ENCODE data around the gene RAB31. TPM values are rescaled to one million over a fixed set of nuclear protein-coding genes. Genes with fewer than 3 reads are reported as not detected.

The RAB31 gene
- total and polyA plus RNA-seq, 2 of the 13 experiments (the other 11 are each of a cell fraction or from before 2014, with no cell fraction given) = 1.1 to 1.7 TPM

- TF ChIP-seq TOE1 (CRISPR knock-in tag; IDR thresholded peaks at IDR 0.05) = no peak
- TF ChIP-seq ZNF609 (CRISPR knock-in tag; IDR thresholded peaks at IDR 0.05; ENCODE audit: borderline replicate concordance) = no peak
- no peak for TF ChIP-seq HOXA9 (CRISPR knock-in tag; IDR thresholded peaks at IDR 0.05; ENCODE audit: borderline replicate concordance)
- TF ChIP-seq BHLHE40 (IDR thresholded peaks at IDR 0.05; ENCODE audit: low read length) = no peak
- no peak for TF ChIP-seq HNF4G (IDR thresholded peaks at IDR 0.05; ENCODE audit: borderline replicate concordance, low read depth, low read length)
- TF ChIP-seq HNF4G (CRISPR knock-in tag; IDR thresholded peaks at IDR 0.05; ENCODE audit: borderline replicate concordance, low read depth) = no peak
- TF ChIP-seq ZNF629 (CRISPR knock-in tag; conservative IDR thresholded peaks at IDR 0.05) = no peak
- no peak for TF ChIP-seq REL (CRISPR knock-in tag; conservative IDR thresholded peaks at IDR 0.05)
- no peak for TF ChIP-seq ZNF724P (CRISPR knock-in tag; IDR thresholded peaks at IDR 0.05; ENCODE audit: borderline replicate concordance)
- TF ChIP-seq ZNF879 (CRISPR knock-in tag; IDR thresholded peaks at IDR 0.05) = no peak
- TF ChIP-seq MEIS1 (CRISPR knock-in tag; IDR thresholded peaks at IDR 0.05; ENCODE audit: borderline replicate concordance) = no peak
- ChIA-PET POLR2A (no interaction called here), CTCF (ENCODE audit: low intra/inter-chr PET ratio, low total read pairs) (no interaction called here)
- H2AFZ ChIP-seq (ENCODE audit: low read length) = no peak overlapping the region
- in situ Hi-C loops (cut with HindIII; ENCODE audit: extremely low pct_ligation_motif_present, low pct_unique_long_range_greater_than_20kb) = no loop called here
- DNase-seq (ENCODE audit: low spot score) = no peak
- intact Hi-C loops (cut with micrococcal nuclease; ENCODE audit: unreplicated experiment) = no loop called here
- BruUV-seq (replicated peaks) = no TSS peak
- 72% methylated on average over 10 of the region's 10 CpGs for WGBS (ENCODE audit: low lambda C conversion rate)
- H3K9ac ChIP-seq (ENCODE audit: insufficient read depth, low read depth, low read length) = no peak overlapping the region
- H3K4me2 ChIP-seq (ENCODE audit: low read depth, low read length) = no peak overlapping the region
- no peak for ATAC-seq
- H3K27me3 ChIP-seq (ENCODE audit: control insufficient read depth in 1 of 2, insufficient read depth in 2 of 2, low read length in 2 of 2) = no peaks in the 10 kb centered on the region; a peak in 2 of 5 replicates
- no peaks in the 10 kb centered on the region for H3K36me3 ChIP-seq (replicated peaks in 1 of 2; ENCODE audit: control insufficient read depth in 1 of 2, insufficient read depth in 2 of 2, low read length in 2 of 2)
- no peak for FAIRE-seq
- H4K20me1 ChIP-seq (ENCODE audit: insufficient read depth, low read length) = no peaks in the 10 kb centered on the region
- no peaks in the 10 kb centered on the region for H3K9me3 ChIP-seq (ENCODE audit: low read length)
- H3K4me3 ChIP-seq (replicated peaks in 1 of 3; ENCODE audit: insufficient read depth in 1 of 3, low read depth in 2 of 3, low read length in 3 of 3) = no peak overlapping the region
- no peaks in the 10 kb centered on the region for H3K79me2 ChIP-seq (ENCODE audit: insufficient read depth, low read length)
- H3K4me1 ChIP-seq (ENCODE audit: insufficient read depth, low read length) = no peaks in the 10 kb centered on the region
- H3K27ac ChIP-seq (ENCODE audit: extremely low read length, insufficient read depth, low read length) = no peak overlapping the region
Measured at GRCh38 chr18:9846162-9846925, 138.2 kb downstream of the RAB31 start.
